Suppressor macrophage treated with lipopolysaccharide for 4 hours (primary cell): ENCODE results near the gene ARHGEF25.
"Not testable (repeated sequence)": the region's sequence is repeated elsewhere in the genome, so short reads cannot be mapped to it uniquely, and the experiment has no call there.

Experiments
- DNase-seq: peaks from one replicate; pipeline ENCODE4 v3.0.0-alpha.2; 2020

Gene ARHGEF25

DNA sequence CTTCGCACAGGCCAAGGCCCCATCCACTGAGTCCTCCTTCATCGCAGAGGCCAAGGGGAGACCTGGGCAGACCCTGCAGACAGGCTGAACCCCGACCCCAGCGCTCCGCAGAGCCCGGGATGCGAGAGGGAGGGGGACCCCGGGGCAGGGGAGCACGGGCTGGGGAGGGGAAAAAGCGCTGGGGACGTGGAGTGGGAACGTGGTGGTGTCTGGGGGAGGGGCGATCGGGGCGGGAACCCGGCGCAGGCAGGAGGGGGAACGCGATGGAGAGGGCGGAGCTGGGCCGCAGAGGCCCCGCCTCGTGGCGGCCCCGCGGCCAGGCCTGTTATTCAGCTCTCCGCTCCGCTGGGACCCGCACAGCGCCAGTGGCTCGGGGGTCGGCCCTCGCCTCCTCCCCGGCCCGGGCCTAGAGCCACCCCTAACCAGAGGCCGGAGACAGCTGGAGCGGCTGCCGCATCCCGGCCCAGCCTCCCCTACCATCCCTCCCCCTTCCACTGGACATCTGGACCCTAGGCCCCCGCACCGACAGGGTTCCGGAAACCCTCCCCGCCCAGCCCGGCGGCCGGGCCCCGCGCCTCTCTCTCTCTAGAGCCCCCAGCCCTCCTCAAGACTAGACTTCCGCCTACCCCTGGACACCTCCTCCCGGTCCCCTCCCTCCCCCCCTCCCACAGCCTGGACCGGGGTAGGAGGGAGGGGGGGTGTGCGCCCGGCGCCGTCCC is at the start of gene ARHGEF25:
Gene ARHGEF25, plus strand, starts transcription at position 328 of the 719 bp plus-strand sequence. CDS start 460 bp downstream, outside the sequence.
- peak; percentile 12 for DNase-seq

DNA sequence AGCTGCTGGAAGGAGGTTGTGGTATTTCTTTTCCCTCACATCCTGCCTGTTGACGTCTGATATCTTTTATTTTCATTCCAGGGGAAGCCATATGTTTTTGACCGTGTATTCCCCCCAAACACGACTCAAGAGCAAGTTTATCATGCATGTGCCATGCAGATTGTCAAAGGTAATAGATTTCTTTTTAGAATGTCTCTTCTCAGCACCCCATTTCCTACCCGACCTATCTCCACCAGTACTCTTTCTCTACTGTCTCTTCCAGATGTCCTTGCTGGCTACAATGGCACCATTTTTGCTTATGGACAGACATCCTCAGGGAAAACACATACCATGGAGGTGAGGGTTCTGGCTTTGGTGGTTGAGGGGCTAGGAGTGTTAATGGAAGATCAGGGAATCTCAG is 47.9 kb upstream of the ARHGEF25 start:
- DNase-seq = no peak

DNA sequence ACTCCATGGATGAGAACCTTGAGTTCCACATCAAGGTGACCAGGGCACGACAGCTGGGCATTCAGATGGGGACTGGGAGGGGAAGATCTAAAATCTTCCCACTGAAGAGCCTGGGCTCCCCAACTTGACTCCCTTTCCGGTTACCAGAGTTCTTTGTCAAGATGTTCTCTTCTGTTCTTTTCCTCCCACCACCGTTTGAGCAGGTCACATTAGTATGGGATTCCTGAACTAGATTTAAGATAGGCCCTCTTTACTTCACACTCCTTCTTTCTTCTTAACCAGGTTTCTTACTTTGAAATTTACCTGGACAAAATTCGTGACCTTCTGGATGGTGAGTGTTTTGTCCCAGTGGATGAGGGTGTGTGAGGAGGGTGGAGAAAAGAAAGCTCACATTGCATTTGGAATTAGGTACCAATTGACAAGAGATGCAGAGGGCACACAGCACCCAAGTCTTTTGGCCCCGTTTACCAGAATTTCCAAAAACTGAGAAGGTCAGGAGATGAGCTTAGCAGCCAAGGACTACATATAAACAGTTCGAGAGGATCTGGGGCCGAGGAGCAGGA is 47.0 kb upstream of the ARHGEF25 start:
- no peak for DNase-seq

DNA sequence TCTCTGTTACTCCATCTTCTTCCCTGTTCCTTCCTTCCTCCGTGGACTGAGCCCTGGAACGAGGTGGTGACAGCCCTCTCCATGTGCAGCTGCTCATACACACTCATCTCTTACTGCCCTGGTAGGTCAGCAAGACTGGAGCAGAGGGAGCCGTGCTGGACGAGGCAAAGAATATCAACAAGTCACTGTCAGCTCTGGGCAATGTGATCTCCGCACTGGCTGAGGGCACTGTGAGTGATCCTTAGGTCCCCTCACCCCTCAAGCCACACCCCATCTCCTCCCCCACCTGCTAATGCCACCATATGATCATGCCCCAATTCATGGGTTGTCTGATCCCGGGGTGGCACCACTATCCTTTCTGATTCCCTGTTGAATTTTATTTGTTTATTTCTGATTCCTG is 42.4 kb upstream of the ARHGEF25 start:
- no peak for DNase-seq

- DNase-seq = no peak
Measured at GRCh38 chr12:57569858-57570257, 41.4 kb upstream of the ARHGEF25 start.

DNA sequence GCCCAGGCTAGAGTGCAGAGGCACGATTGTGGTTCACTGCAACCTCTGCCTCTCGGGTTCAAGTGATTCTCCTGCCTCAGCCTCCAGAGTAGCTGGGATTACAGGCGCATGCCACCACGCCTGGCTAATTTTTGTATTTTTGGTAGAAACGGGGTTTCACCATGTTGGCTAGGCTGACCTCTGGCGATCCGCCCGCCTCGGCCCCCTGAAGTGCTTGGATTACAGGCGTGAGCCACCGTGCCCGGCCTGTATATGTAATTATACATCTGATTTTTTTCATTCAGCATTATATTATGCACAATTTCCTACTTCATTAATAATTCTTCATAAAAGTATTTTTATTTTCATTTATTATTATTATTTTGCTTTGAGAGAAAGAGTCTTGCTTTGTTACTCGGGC is 40.8 kb upstream of the ARHGEF25 start:
- not testable (repeated sequence) for DNase-seq

DNA sequence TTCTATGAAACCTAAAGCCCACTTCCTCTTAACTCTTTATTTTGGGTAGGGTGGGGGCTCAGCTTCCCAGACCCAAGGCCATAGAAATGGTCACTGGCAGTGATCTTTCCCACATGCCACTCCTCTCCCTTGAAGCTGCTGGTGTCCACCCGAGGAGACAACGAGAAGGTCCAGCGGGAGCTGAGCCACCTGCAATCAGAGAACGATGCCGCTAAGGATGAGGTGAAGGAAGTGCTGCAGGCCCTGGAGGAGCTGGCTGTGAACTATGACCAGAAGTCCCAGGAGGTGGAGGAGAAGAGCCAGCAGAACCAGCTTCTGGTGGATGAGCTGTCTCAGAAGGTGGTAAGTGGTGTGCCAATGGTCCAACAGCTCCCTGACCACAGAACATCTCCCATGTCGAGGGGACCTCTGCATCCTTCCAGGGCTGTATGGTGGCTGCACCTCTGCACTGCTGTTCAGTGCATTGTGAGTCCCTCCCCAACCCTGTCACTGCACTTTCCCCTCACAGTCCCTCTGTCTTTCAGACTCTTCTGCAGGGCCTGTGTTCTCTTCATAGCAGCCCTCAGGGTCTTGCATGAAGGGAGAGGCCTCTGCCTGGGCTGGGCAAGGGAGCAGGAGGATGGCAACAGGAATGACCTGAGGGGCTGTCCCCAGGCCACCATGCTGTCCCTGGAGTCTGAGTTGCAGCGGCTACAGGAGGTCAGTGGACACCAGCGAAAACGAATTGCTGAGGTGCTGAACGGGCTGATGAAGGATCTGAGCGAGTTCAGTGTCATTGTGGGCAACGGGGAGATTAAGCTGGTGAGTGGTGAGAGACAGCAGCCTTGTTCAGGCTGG is 39.1 kb upstream of the ARHGEF25 start:
- DNase-seq = no peak

DNA sequence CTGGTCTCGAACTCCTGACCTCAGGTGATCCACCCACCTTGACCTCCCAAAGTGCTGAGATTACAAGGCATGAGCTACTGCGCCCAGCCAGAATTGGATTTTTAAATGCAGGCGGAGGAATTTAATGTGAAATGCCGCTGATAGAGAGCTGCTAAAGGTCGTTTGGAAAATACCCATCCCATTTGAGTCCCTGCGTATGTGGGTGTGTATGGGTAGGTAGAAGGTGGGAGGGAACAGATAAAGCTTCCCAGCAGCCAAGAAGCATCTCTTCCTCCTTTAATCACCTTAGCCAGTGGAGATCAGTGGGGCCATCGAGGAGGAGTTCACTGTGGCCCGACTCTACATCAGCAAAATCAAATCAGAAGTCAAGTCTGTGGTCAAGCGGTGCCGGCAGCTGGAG is 36.4 kb upstream of the ARHGEF25 start:
- DNase-seq = no peak

DNA sequence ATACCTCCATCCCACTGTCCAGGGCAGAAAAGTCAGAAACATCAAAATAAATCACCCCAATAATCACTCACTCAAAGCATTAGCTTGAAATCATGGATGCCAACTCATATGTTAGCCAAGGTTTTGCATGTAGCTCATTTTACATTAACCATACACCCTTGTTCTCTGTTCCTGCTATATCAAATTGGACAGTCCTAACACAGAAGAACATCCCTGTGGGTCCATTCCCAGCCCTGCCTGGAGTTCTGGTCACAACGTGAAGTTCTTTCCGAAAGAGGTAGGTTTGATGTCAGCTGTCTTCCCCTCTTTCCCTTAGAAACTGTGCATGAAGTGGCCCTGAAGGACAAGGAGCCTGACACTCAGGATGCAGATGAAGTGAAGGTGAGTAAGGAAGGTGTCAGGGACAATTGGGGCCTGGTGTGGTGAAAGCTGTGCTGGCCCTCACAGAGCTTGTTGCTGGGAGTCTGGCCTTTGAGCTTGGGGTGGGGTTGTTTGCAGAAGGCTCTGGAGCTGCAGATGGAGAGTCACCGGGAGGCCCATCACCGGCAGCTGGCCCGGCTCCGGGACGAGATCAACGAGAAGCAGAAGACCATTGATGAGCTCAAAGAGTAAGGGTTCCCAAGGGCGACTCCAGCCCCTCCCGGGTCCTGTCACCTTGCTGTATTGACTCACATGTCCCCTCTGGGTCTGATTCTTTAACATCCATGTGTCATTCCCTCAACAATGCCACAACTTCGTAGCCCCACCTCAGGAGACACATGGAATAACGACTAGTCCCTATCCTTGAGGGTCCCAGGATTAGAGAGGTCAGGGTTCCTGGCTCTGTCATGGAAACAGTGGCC is 35.2 kb upstream of the ARHGEF25 start:
- DNase-seq = no peak

DNA sequence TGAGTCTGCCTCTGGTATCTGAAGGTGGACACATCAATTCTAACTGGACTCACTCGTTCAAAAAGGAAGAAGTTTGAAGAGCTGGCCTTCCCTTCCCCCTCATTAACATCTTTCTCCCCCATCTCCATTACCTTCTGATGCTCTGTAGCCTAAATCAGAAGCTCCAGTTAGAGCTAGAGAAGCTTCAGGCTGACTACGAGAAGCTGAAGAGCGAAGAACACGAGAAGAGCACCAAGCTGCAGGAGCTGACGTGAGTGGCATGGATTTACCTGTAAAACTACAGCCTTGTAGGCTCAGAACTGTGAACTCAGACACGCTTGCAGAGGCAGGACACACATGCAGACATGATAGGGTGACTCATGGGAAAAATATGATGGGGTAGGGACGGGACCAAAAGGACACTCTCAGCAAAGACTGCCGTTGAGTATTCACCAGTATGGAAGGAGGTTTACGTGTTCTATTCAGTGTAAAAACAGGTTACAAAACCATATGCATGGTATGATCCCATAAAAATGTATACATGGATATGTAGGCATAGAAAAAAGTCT is 34.5 kb upstream of the ARHGEF25 start:
- no peak for DNase-seq

GRCh38 chr12:57577981-57578758 is 33.1 kb upstream of the ARHGEF25 start:
- no peak for DNase-seq

DNA sequence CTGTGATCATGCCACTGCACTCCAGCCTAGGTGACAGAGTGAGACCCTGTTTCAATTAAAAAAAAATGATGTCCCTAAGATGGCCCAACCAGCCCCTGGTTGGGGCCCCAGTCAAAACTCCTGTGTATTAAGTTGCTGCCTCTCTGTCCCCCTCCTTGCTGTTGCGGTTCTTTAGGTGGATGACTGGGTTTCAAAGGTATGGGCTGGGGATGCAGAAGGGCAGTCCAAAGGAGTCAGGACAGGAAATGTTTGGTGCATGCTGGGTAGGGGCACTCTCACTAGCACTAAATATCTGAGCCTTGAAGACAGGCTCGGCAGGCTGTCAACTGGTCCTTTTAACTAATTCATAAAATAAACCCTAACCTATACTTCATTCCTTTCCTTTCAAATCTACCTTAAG is 32.2 kb upstream of the ARHGEF25 start:
- no peak for DNase-seq

- no peak for DNase-seq
Measured at GRCh38 chr12:57579677-57580465, 31.4 kb upstream of the ARHGEF25 start.

GRCh38 chr12:57580466-57580795 is 30.8 kb upstream of the ARHGEF25 start:
- no peak for DNase-seq

DNA sequence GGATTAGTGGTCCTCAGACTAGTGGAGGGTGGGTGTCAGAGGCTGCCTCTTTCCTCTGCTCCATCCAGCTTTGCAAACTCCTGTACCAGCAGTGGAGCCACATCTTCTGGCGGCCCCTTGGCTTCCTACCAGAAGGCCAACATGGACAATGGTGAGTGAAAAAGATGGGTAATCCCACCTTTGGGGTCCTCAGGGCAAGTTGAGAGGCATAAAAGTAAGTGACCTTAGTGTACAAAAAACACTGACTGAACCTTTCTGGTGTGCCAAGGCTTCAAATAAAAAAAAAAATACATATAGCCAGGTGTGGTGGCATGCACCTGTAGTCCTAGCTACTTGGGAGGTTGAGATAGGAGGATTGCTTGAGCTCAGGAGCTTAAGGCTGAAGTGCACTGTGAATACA is 29.4 kb upstream of the ARHGEF25 start:
- no peak for DNase-seq

GRCh38 chr12:57582440-57582839 is 28.8 kb upstream of the ARHGEF25 start:
- DNase-seq = no peak

DNA sequence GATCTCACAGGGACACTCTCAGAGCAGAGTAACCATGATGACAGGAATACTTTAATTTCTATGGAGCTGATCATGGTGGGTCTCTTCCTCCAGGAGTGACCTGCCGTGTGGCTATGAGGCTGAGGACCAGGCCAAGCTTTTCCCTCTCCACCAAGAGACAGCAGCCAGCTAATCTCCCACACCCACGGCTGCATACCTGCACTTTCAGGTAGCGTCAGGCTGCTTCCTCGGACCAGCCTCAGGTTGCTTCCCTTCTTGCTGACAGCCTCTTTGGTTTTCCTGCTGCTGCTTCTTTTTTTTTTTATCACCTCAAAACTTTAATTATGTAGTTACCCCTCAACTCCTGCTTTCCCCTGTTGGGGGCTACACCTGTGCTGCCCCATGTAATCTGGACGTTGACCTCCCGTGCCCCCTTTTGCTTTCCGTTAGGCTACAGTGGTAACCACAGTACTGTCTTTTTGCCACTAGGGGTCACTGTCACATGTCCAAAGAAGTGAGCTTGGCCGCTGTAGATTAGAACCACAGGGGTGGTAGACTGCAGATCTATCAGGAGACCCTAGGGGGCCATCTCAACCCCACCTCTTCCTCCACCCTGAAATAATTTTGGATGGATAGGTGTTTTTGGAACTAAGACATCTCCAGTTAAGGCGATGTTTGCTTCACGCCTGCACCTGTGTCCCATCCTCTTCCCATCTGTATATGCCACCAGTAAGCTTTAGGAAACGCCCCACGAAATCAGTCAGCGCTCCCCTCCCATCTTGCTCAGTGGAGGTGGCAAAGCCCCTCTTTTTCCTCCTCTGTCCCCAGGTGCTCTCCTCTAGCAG is 28.0 kb upstream of the ARHGEF25 start:
- DNase-seq = peak; percentile 88

GRCh38 chr12:57584050-57584449 is 27.2 kb upstream of the ARHGEF25 start:
- DNase-seq = no peak

- peak; percentile 61 for DNase-seq
Measured at GRCh38 chr12:57584690-57585089, 26.5 kb upstream of the ARHGEF25 start.

GRCh38 chr12:57585156-57585555 is 26.1 kb upstream of the ARHGEF25 start:
- DNase-seq = no peak
